HG03280 (cell line): ENCODE results near the gene SLC25A36.

Experiments used
- ATAC-seq: cut with Tn5 transposase; IDR thresholded peaks from one replicate; pipeline ENCODE4 v1.9.1; 2021; ENCODE audit warnings: mild to moderate bottlenecking, moderate library complexity; ENCODE audit not compliant: unreplicated experiment

SLC25A36 gene, protein sequence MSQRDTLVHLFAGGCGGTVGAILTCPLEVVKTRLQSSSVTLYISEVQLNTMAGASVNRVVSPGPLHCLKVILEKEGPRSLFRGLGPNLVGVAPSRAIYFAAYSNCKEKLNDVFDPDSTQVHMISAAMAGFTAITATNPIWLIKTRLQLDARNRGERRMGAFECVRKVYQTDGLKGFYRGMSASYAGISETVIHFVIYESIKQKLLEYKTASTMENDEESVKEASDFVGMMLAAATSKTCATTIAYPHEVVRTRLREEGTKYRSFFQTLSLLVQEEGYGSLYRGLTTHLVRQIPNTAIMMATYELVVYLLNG

DNA sequence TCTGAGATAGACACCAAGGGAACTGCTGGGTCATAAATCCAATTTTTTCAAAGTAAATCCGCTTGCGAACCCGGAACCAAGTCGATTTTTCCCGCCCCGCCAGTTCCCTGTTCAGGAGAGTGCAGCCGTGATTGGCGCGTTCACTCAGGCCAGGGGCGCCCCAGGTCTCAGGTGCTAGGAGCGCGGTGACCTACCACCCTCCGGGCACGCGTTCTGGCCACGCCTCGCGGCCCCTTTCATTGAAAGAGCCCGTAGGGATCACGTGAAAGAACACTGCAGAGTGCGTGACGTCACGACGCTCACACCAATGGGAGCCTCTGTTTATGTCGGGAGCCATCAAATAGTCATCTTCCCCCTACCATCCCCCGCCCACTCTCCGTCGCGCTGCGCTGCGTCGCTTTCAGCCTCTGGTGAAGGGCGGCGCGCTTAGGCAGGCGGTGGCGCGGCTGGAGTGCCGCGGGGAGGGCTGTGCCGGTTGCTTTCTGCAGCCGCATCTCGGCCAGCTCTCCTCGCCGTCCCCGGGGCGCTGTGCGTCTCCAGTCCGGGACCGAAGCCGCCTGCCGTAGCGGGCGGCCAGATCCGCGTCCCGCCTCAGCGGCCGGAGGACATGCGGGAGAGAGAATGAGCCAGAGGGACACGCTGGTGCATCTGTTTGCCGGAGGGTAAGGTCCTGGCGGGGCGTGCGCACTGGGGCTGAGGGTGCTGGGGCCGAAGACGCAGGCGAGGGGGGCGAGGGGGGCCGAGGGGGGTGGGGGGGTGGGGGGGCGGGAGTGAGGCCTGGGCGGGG is at the start of gene SLC25A36:
SLC25A36 (plus strand) TSS at position 403 of the 787 bp plus-strand sequence; CDS start at position 622, 219 bp downstream.
- peak; percentile 95 for ATAC-seq

GRCh38 chr3:140896997-140897396 is 44.6 kb upstream of the SLC25A36 start:
- no peak for ATAC-seq

- no peak for ATAC-seq
Measured at GRCh38 chr3:140898340-140899180, 43.1 kb upstream of the SLC25A36 start.

DNA sequence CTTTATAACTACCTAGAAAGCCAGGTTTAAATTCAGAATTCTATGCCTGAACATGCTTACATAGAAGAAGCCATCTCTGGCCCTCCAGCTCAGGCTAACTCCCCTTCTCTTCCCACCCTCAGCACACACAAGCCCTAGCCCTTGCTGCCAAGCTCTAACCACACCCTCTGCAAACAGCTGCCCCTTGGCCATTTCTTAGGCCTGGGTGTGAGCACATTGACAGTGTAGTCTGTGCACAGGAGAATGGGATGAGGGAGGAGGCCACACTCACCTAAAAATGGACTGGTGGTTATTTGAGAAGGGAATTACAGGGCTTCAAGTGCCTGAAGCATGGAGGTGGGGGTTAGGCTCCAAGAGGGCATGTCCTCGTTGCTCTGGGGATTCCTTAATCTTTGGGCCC is 42.3 kb upstream of the SLC25A36 start:
- no peak for ATAC-seq

- ATAC-seq = no peak
Measured at GRCh38 chr3:140902791-140903190, 38.8 kb upstream of the SLC25A36 start.

- no peak for ATAC-seq
Measured at GRCh38 chr3:140903196-140903595, 38.4 kb upstream of the SLC25A36 start.

GRCh38 chr3:140904521-140904920 is 37.1 kb upstream of the SLC25A36 start:
- no peak for ATAC-seq

DNA sequence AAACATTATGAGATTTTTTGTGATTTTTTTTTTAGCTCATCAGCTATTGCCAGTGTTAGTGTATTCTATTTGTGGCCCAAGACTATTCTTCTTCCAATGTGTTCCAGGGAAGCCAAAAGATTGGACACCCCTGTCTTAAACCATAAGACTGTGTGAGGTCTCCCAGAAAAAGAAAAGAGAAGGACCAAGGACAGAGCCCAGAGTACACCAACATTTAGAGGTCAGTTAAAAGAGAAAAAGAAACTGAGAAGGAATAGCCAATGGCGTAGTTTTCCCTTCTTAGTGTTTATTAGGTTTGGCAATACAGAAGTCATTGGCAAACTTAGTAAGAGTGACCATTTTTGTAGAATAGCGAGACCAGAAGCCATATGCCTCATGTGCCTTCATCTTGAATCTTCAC is 36.1 kb upstream of the SLC25A36 start:
- no peak for ATAC-seq

DNA sequence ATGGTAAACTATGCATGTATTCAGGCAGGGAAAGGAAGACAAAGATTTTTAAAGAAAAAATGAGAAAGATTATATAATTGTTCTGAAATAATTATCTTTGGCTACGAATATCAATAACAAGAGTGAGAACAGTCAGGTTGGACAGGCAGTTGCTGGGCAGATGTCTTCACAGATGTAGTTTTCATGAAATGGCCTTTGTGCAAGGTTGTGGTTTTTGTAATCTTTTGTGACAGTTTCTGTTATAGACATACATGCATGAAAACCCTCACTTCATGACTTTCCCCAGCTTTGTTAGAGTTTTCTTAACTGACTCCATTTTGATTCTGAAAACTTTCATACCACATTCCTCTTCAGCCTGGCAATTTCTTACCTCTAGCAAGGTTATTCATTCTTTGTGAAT is 34.9 kb upstream of the SLC25A36 start:
- ATAC-seq = no peak

GRCh38 chr3:140910860-140911259 is 30.8 kb upstream of the SLC25A36 start:
- ATAC-seq = no peak

- ATAC-seq = no peak
Measured at GRCh38 chr3:140911822-140912221, 29.8 kb upstream of the SLC25A36 start.

DNA sequence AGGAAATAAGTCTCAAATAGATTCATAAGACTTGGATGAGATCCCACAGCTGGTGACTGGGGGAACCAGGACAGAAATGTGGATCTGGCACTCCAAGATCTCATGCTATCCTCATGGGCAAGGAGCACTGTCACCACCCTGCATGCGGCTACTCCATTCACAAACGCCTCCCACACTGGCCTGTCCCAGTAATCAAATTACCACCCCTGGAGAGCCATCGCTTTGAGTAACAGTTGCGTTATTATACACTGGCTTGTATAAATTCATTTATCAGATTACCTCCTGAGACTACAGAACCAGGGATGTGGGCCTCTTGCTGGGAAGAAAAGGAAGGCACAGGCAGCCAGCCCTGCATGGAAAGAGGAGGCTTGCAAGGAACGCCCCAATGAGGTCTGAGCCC is 27.9 kb upstream of the SLC25A36 start:
- ATAC-seq = no peak

GRCh38 chr3:140914384-140914945 is 27.2 kb upstream of the SLC25A36 start:
- no peak for ATAC-seq

GRCh38 chr3:140916603-140917002 is 25.0 kb upstream of the SLC25A36 start:
- no peak for ATAC-seq

DNA sequence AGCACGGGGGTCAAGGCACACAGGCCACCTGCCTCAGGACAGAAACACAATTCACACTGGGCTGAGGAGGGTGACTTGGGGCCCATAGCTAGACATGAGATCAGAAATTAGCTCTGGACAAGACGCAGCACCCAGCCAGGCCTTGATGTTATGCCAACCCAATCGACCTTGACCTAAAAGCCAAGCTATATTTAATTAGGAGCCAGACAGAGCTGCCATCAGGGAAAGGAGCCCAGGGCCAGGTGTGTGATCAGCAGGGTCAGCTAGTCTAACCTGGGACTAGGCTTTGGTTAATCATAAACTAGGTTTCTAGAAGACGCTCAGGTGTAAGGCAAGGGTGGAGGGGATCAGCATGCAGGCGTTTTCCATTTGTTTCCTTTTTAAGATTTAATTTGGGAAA is 23.9 kb upstream of the SLC25A36 start:
- no peak for ATAC-seq

GRCh38 chr3:140920029-140920428 is 21.6 kb upstream of the SLC25A36 start:
- ATAC-seq = no peak

DNA sequence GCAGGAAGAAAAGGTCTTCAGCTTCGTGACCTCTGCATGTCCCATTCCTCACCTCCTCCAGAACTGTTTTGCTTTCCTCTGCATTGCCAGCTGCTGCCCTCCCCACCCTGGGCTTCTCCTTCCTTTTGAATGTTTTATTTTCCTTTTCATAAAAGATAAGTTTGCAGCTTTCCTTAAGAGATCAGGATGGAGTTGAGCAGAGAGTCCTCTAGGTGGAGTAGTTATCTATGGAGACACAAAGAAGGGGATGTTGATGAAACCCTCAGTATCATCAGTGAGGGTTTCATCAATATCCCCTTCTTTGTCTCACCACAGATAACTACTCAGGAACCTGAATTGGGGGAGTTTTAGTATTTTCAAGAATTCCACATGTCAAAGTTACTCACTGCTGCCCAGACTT is 19.0 kb upstream of the SLC25A36 start:
- no peak for ATAC-seq

- no peak for ATAC-seq
Measured at GRCh38 chr3:140924097-140924873, 17.4 kb upstream of the SLC25A36 start.

DNA sequence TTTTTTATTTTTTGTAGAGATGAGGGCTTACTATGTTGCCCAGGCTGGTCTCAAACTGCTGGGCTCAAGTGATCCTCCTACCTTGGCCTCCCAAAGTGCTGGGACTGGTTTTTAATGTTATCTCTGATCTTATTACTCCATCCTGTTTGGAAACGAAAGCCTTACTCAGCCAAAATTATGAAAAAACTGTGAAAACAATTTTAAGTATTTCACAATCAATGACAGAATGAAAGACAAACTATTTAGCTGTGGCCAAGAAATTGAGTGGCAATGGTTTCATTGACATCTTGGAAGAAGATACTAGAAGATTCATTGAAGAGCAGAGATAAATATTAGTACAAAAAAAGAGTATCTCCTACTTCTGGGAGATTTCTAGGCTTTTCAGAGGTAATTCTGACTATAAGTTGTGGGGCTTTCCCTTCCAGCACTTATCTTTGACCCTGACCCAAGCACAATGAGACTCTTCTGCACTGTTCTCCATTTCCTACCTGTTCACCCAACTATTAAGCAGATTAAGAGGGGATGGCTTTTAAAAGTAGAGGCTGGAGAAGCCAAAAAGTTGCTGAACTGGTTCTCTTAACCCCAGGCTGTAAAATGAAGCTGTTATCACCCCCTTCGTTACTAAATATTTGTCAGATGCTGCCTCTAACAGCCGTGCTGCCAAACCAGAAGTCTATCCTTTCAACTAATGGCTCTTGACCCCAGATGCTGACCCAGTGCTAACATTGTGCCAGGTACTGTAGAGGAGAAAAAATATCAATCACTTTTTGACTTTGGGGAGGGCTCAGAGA is 14.2 kb upstream of the SLC25A36 start:
- ATAC-seq = no peak

DNA sequence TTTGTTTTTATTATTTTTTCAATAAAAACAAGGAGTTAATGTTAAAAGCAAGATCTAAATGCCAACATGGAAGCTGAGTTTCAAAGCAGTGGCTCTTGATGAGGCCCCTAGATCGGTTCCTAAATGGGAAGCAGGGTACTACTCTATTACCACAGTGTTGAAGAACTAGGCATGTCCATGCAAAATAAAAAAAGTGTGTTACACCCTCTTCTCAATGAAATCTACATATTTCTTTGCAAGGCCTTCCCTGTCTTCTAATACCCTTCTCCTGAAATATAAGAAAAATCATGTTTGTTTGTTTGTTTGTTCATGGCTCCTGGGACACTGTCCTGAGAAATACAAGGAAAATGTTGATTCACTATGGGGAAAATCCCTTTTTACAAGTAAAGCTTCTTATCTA is 12.2 kb upstream of the SLC25A36 start:
- no peak for ATAC-seq
